Spleen (tissue), 7 donors: ENCODE measurements around the gene BUB1B.
"Not testable (repeated sequence)": the region's sequence is repeated elsewhere in the genome, so short reads cannot be mapped to it uniquely, and the experiment has no call there.

Experiments used
- CTCF ChIP-seq, 11 experiments: fragments of 200-600 bp in 7 of 11; fragments of 450-650 bp in 4 of 11; sonication (generic) in 4 of 11; IDR thresholded peaks in 8 of 11; conservative IDR thresholded peaks in 3 of 11; 1 replicate in 7 of 11; 2 replicates in 4 of 11; pipeline versions ENCODE4 v1.4.0 to v1.8.0; 2016 to 2021; ENCODE audit warnings: antibody characterized with exemption in 11 of 11, inconsistent platforms in 4 of 11, mild to moderate bottlenecking in 1 of 11
- POLR2A ChIP-seq, 3 donors: fragments of 450-650 bp; IDR thresholded peaks; one replicate each; pipeline ENCODE4 v1.5.1; 2017; ENCODE audit warnings: antibody characterized with exemption in 3 of 3, mild to moderate bottlenecking in 1 of 3
- donor health status: DM: no; HTN: no; CAD: no; lungs with moderate emphysema.
- donor health status: DM: no; HTN: no; CAD: no.
- donor health status: DM: no; HTN: no; CAD: no.

- not testable (repeated sequence) for TF ChIP-seq POLR2A (IDR thresholded peaks at IDR 0.05); CTCF (IDR thresholded peaks at IDR 0.05 in 8 of 11, conservative IDR thresholded peaks at IDR 0.05 in 3 of 11)
These were observed 6.5 kb downstream of the BUB1B start for GRCh38 chr15:40167374-40167773.
